NT2/D1 (cell line): ENCODE measurements around the gene RTN1.

Experiments used
- DNase-seq: peaks from one replicate; pipeline ENCODE4 v3.0.0-alpha.2; 2011; ENCODE audit warnings: low read depth, low spot score
- H3K27me3 ChIP-seq: 2 replicates; pipeline ENCODE4 v1.6.0; 2011; ENCODE audit warnings: mild to moderate bottlenecking; ENCODE audit not compliant: insufficient read length, insufficient read depth
- H3K36me3 ChIP-seq: 2 replicates; pipeline ENCODE4 v1.6.1; 2011; ENCODE audit warnings: mild to moderate bottlenecking, low read length, mixed read lengths; ENCODE audit not compliant: insufficient read depth, insufficient read length
- H3K4me1 ChIP-seq: 2 replicates; pipeline ENCODE4 v1.5.1; 2011; ENCODE audit not compliant: insufficient read depth, insufficient read length
- H3K4me3 ChIP-seq: 2 replicates; pipeline ENCODE4 v1.5.1; 2011; ENCODE audit warnings: low read depth; ENCODE audit not compliant: insufficient read length
- H3K9ac ChIP-seq: 2 replicates; pipeline ENCODE4 v1.6.0; 2011; ENCODE audit warnings: low read depth; ENCODE audit not compliant: insufficient read length
- H3K9me3 ChIP-seq: 2 replicates; pipeline ENCODE4 v1.5.1; 2011; ENCODE audit warnings: mild to moderate bottlenecking, low read length; ENCODE audit not compliant: insufficient read depth
- SUZ12 ChIP-seq: IDR thresholded peaks from 2 replicates; pipeline ENCODE4 v1.6.1; 2011; ENCODE audit not compliant: insufficient read length, insufficient read depth; ENCODE audit errors: extremely low read depth
- YY1 ChIP-seq: IDR thresholded peaks from 2 replicates; pipeline ENCODE4 v1.6.1; 2011; ENCODE audit not compliant: insufficient read length, insufficient read depth
- ZNF274 ChIP-seq: IDR thresholded peaks from 2 replicates; pipeline ENCODE4 v1.6.1; 2011; ENCODE audit warnings: mild to moderate bottlenecking, low read depth, low read length

RTN1 gene

DNA sequence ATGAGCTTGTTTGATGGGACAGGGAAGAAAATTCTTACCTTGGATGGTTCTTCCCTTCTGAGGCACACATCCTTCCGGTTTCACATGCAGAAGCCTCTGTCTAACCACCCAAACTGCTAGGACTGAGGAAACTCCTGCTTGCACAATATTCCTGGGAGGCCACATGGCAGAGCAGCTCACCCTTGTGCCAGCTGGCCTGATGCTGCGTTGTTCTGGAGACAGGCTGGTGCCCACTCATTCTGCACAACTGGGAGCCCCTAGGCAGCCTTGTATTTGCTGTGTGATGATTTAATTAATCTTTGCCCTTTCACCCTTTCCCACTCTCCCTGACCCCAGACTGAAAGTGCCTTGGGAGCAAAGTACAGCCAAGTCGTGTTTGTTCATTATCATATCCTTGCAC, 130.8 kb downstream of the RTN1 start:
- DNase-seq, result no peak
- no peaks in the 10 kb centered on the region for H3K4me1 ChIP-seq

DNA sequence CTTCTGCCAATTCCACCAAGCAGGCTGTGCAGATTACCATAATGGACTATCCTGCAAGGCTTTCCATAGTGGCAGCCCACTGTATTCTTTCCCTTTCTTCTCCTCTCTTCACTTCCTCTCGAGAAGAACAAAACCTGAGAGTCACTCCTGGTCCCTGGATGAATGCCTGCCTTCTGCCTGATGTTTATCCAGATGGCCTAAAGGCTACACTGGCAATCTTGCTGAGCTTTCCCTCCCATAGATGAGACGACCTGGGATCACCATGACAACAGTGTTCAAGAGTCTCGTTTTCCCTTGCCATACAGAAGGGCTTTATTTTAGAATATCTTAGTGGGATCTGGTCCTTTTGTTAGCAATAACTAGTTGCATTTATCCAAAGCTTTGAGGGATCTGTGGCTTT, 142.3 kb downstream of the RTN1 start:
- H3K4me3 ChIP-seq, result no peak overlapping the region
- DNase-seq, result no peak
- no peaks in the 10 kb centered on the region for H3K27me3 ChIP-seq
- no peaks in the 10 kb centered on the region for H3K36me3 ChIP-seq
- TF ChIP-seq ZNF274, result no peak
- TF ChIP-seq SUZ12, result no peak
- TF ChIP-seq YY1, result no peak
- H3K4me1 ChIP-seq, result no peaks in the 10 kb centered on the region
- H3K9me3 ChIP-seq, result no peaks in the 10 kb centered on the region
- H3K9ac ChIP-seq, result no peak overlapping the region

More for the DNA sequence above, 130.8 kb downstream of the RTN1 start:
- no peak for TF ChIP-seq ZNF274
- TF ChIP-seq SUZ12, result no peak
- no peak for TF ChIP-seq YY1
- H3K36me3 ChIP-seq, result no peaks in the 10 kb centered on the region
- H3K9me3 ChIP-seq, result no peaks in the 10 kb centered on the region
- no peak overlapping the region for H3K9ac ChIP-seq
- H3K27me3 ChIP-seq, result no peaks in the 10 kb centered on the region
- no peak overlapping the region for H3K4me3 ChIP-seq

DNA sequence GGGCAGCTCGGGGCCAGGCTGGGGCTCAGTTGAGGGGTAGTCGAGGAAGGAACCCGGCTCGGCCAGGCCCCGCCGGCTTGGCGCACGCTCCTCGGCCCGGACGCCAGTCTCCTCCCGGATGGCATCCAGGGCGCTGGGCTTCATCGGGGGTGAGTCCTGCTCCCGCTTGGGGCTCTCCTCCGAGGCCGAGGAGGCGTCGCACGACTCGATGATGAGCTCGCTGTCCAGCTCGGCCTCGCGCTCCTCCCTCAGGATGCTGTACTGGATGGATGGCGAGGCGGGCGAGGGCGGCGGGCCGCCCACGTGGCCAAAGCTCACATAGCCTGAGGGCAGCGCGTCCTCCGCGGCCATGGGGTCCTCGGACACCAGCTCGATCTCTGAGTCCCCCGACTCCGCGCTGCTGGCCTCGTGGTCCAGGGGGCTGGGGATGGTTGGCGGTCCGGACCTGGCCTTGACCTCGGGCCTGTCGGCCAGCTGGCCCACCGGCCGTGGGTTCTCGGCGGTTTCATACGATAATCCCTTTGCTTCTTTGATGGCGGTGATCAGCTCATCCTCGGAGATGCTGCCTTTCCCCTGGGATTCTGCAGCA, 143.4 kb downstream of the RTN1 start:
- H3K9ac ChIP-seq, result no peak overlapping the region
- H3K4me3 ChIP-seq, result no peak overlapping the region
- no peaks in the 10 kb centered on the region for H3K36me3 ChIP-seq
- H3K9me3 ChIP-seq, result no peaks in the 10 kb centered on the region
- H3K27me3 ChIP-seq, result no peaks in the 10 kb centered on the region
- TF ChIP-seq SUZ12, result no peak
- TF ChIP-seq YY1, result no peak
- TF ChIP-seq ZNF274, result no peak
- DNase-seq, result no peak
- no peaks in the 10 kb centered on the region for H3K4me1 ChIP-seq

DNA sequence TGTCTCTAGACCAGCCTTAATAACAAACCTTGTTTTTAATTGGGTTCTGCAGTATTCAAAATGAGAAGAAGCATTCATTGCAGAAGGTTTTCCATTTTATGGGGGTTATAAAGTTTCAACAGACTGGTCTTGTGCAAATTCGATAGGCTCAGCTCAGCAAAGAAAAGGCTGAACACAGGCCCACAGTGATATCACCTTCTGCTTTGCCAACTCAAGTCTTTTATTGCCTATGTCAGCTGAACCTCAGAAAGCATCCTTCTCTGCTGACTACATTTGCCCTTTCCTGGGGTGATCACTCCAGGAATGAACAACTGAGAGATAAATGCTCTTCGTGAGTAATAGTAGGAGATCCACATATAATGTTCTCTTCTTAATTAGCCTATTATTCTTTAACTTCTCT, 159.5 kb downstream of the RTN1 start:
- Histone ChIP-seq H3K4me3 (no peak overlapping the region), H3K9ac (no peak overlapping the region), H3K9me3 (no peaks in the 10 kb centered on the region), H3K36me3 (no peaks in the 10 kb centered on the region), H3K27me3 (no peaks in the 10 kb centered on the region), H3K4me1 (no peaks in the 10 kb centered on the region)
- DNase-seq, result no peak
- TF ChIP-seq SUZ12 (no peak), ZNF274 (no peak), YY1 (no peak)

DNA sequence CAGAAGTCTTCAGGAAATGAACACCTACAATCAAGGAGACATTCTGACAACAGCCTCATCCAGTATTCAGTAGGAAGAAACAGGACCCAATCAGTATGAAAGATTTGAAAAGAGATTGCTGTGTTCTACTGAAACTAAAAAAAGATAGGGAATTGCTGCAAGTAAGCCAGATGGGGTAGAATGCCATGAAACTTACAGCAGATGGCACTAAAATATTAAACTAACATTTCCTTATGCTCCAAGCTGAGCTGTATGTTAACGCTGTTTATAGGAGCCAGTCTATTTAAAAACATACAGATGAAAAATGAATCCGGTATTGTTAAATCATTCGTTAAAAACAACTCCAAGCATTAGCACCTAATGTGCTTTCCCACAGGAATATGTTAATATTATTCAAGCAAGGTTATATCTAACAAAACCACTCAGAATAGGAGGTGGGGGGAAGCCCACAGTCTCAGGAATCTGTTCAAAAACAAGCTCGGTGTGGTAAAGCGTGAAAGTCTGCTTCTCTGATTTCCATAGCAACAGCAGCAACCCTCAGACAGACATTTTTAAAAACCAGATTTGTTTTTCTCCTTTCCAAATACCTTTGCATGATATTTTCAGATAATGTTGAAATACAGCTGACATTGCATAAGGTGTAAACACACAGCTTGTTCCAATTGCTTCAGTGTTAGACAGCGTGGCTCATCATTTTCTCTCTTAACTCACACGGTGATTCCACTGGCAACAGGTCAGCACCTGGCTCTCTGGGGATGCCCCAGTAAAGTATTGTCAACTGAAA, 162.6 kb downstream of the RTN1 start:
- no peak overlapping the region for H3K9ac ChIP-seq
- no peak for TF ChIP-seq ZNF274
- no peak for TF ChIP-seq YY1
- TF ChIP-seq SUZ12, result no peak
- DNase-seq, result no peak
- no peaks in the 10 kb centered on the region for H3K4me1 ChIP-seq
- no peaks in the 10 kb centered on the region for H3K27me3 ChIP-seq
- H3K4me3 ChIP-seq, result no peak overlapping the region
- no peaks in the 10 kb centered on the region for H3K9me3 ChIP-seq
- H3K36me3 ChIP-seq, result no peaks in the 10 kb centered on the region

DNA sequence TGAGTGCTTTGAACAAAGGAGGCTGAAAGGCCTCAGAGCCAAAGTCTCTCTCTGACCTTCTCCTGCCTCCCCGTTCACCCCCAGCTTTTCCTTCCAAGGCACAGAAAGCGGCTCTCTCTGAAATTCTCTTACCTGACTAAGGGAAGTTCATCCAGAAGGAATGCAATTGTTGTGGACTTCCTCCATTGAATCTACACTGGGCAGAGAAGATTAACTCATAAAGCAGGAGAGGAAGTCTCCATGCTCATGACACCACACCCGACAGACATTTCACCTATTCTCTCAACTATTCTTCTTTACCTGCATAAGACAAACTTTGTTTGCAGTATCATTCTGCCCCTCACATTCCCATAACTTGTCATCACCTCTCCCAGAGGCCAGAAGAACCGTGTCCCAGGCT, 164.7 kb downstream of the RTN1 start:
- Histone ChIP-seq H3K9ac (no peak overlapping the region), H3K27me3 (no peaks in the 10 kb centered on the region), H3K4me3 (no peak overlapping the region), H3K9me3 (peaks cover 6% of the 10 kb centered on the region; the same call in 1 of the 2 replicates), H3K4me1 (no peaks in the 10 kb centered on the region), H3K36me3 (no peaks in the 10 kb centered on the region)
- DNase-seq, result no peak
- no peak for TF ChIP-seq SUZ12
- TF ChIP-seq ZNF274, result no peak
- TF ChIP-seq YY1, result no peak

DNA sequence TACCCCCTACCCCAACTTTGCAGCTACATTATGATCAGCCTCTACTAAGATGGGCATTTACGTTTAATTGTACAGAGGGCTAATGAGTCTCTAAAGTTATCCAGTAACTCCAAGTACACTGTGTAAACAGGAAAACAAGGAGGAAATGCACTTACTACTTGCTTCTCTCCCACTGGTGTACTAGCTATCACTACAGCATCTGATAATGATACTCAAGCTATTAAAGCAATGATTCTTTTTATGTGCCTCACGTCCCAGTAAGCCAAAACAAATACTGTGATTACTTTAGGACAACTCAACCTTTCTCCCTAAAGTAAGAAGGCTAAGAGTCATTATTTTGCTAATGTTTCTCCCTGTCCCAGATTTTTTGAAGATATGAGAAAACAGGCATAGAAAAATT, 165.3 kb downstream of the RTN1 start:
- Histone ChIP-seq H3K9ac (no peak overlapping the region), H3K36me3 (no peaks in the 10 kb centered on the region), H3K27me3 (no peaks in the 10 kb centered on the region), H3K4me1 (no peaks in the 10 kb centered on the region), H3K4me3 (no peak overlapping the region), H3K9me3 (peaks cover 6% of the 10 kb centered on the region; the same call in 1 of the 2 replicates)
- no peak for DNase-seq
- TF ChIP-seq SUZ12 (no peak), YY1 (no peak), ZNF274 (no peak)

DNA sequence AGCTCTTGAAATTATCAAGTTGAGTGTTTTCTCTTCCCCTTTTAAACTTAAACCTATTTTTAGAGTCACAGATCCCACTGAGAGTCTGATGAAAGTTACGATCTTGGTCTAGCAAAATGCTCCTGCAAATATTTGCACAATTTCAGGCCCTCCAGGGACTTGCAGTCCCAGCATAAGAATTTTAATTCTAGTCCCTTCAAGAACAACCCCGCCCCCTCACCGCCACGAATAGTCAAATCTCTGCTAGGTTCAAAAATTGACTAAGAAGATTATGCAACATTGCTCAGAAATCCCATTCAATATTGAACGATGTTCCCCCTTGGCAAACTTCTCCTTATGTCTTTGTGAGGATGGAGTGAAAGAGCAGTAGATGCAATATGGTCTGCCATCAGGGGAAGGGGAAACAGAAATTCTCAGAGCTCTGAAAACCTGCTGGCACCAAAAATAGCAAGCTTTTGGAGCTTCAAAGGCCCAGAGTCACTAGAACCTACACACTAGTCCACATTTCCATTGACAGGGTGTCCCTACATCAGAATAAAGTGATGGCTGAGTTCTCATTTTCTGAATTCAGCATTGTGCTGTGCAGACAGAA, 166.4 kb downstream of the RTN1 start:
- Histone ChIP-seq H3K36me3 (no peaks in the 10 kb centered on the region), H3K27me3 (no peaks in the 10 kb centered on the region), H3K9me3 (peaks cover 6% of the 10 kb centered on the region; the same call in 1 of the 2 replicates), H3K4me3 (no peak overlapping the region), H3K4me1 (no peaks in the 10 kb centered on the region), H3K9ac (no peak overlapping the region)
- TF ChIP-seq SUZ12, result no peak
- DNase-seq, result no peak
